NK-92 (cell line): ENCODE data around the gene ATL2.
"Not testable (repeated sequence)": the region's sequence is repeated elsewhere in the genome, so short reads cannot be mapped to it uniquely, and the experiment has no call there.

Source experiments
- DNase-seq: peaks from one replicate; lab custom pipeline; 2025; ENCODE audit not compliant: unreplicated experiment; lab: John Stamatoyannopoulos, UW

Gene ATL2

GRCh38 chr2:38330754-38331153 is 46.3 kb downstream of the ATL2 start:
- no peak for DNase-seq

GRCh38 chr2:38327580-38327979 is 49.5 kb downstream of the ATL2 start:
- no peak for DNase-seq

- no peak for DNase-seq
Observed at GRCh38 chr2:38323623-38324022, 53.5 kb downstream of the ATL2 start.

GRCh38 chr2:38322224-38322914 is 54.7 kb downstream of the ATL2 start:
- no peak for DNase-seq

- DNase-seq, result not testable (repeated sequence)
Observed at GRCh38 chr2:38319240-38319639, 57.8 kb downstream of the ATL2 start.

GRCh38 chr2:38317725-38318124 is 59.3 kb downstream of the ATL2 start:
- DNase-seq, result no peak

- no peak for DNase-seq
Observed at GRCh38 chr2:38315707-38316333, 61.3 kb downstream of the ATL2 start.

- DNase-seq, result no peak
Observed at GRCh38 chr2:38308821-38309220, 68.3 kb downstream of the ATL2 start.

GRCh38 chr2:38301969-38302702 is 74.9 kb downstream of the ATL2 start:
- DNase-seq, result no peak

GRCh38 chr2:38301340-38301968 is 75.6 kb downstream of the ATL2 start:
- DNase-seq, result no peak

GRCh38 chr2:38298539-38298938 is 78.5 kb downstream of the ATL2 start:
- DNase-seq, result no peak

GRCh38 chr2:38296197-38296780 is 80.8 kb downstream of the ATL2 start:
- no peak for DNase-seq

- DNase-seq, result no peak
Observed at GRCh38 chr2:38294597-38294996, 82.5 kb downstream of the ATL2 start.

- DNase-seq, result no peak
Observed at GRCh38 chr2:38293152-38293865, 83.8 kb downstream of the ATL2 start.

- DNase-seq, result no peak
Observed at GRCh38 chr2:38290332-38290731, 86.7 kb downstream of the ATL2 start.

- no peak for DNase-seq
Observed at GRCh38 chr2:38284971-38285370, 92.1 kb downstream of the ATL2 start.

- no peak for DNase-seq
Observed at GRCh38 chr2:38281095-38281742, 95.9 kb downstream of the ATL2 start.

- DNase-seq, result no peak
Observed at GRCh38 chr2:38279201-38279600, 97.9 kb downstream of the ATL2 start.

GRCh38 chr2:38278117-38278438 is 99.0 kb downstream of the ATL2 start:
- DNase-seq, result not testable (repeated sequence)
